ENCODE results near the gene TMEM167A.

Gene TMEM167A

DNA sequence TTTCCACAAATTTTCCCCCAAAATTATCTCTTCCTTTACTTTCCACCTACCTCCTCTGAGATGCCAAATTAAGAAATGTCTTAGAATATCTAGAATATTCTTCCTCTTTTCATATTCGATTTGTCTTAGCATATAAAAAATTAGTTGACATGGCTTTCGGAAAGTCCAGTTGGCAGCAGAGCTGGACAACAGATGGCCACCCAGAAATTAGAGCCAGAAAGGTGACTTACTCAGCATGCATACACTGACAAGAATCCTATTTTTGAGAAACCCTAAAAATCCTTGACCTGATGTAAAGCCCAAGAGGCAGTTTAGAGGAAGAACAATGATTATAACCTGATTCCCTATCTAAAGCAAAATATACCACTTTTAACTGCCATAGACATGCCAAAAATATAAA, 22.0 kb downstream of the TMEM167A start:
- no peaks in the 10 kb centered on the region for H3K79me2 ChIP-seq (ENCODE audit: insufficient read depth, low read length)
- no peak overlapping the region for H3K4me2 ChIP-seq (ENCODE audit: low read length)

DNA sequence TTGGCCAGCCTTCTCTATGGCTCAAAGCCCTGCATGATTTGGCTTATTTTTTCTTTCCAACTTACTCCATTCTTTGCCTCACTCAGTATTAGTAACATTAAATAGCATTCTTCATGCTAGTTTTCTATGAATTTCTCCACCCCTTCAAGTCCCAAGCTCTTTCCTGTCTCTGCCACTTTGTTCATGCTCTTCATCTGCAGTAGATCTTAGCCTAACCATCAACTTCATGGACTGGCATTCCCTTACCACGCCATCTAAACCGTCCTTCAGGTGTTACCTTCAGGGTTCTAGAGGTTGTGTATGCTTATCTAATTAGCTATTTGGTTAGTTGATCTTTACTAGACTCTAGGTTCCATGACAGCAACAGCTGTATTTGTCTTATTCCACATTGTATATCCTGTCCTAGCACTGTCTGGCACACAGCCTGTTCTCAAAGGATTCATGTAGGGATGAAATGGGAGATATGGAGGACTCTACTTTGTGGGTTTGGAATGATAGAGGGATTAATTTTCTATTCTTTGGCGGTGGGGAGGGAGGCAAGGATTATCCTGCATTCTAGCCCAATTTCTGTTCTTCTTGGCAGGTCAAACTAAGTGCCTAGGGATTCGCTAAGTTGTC, 26.4 kb downstream of the TMEM167A start:
- Histone ChIP-seq H3K36me3 (ENCODE audit: insufficient read depth, low read length) (peaks cover 20% of the 10 kb centered on the region; the same call in 1 of the 2 replicates), H3K9me2 (ENCODE audit: low read depth, low read length) (no peaks in the 10 kb centered on the region), H4K20me1 (ENCODE audit: insufficient read depth, low read length) (no peaks in the 10 kb centered on the region), H3K4me2 (ENCODE audit: low read length) (no peak overlapping the region), H2AFZ (ENCODE audit: low read length) (no peak overlapping the region), H3K4me1 (ENCODE audit: insufficient read depth, low read length, severe bottlenecking) (no peaks in the 10 kb centered on the region), H3K9ac (ENCODE audit: low read length) (no peak overlapping the region), H3K9me3 (ENCODE audit: low read length) (no peaks in the 10 kb centered on the region), H3K27ac (ENCODE audit: low read depth, low read length, poor library complexity, severe bottlenecking) (no peak overlapping the region), H3F3A (ENCODE audit: insufficient read depth, low read length) (no peaks in the 10 kb centered on the region), H3K79me2 (ENCODE audit: insufficient read depth, low read length) (no peaks in the 10 kb centered on the region), H3K4me3 (ENCODE audit: low read depth, low read length, poor library complexity, severe bottlenecking) (no peak overlapping the region), H3K27me3 (ENCODE audit: insufficient read depth, low read length) (no peaks in the 10 kb centered on the region)
- TF ChIP-seq EZH2 (IDR thresholded peaks at IDR 0.05; ENCODE audit: borderline replicate concordance, low read length): no peak
- TF ChIP-seq, protein P1, sequence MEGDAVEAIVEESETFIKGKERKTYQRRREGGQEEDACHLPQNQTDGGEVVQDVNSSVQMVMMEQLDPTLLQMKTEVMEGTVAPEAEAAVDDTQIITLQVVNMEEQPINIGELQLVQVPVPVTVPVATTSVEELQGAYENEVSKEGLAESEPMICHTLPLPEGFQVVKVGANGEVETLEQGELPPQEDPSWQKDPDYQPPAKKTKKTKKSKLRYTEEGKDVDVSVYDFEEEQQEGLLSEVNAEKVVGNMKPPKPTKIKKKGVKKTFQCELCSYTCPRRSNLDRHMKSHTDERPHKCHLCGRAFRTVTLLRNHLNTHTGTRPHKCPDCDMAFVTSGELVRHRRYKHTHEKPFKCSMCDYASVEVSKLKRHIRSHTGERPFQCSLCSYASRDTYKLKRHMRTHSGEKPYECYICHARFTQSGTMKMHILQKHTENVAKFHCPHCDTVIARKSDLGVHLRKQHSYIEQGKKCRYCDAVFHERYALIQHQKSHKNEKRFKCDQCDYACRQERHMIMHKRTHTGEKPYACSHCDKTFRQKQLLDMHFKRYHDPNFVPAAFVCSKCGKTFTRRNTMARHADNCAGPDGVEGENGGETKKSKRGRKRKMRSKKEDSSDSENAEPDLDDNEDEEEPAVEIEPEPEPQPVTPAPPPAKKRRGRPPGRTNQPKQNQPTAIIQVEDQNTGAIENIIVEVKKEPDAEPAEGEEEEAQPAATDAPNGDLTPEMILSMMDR (IDR thresholded peaks at IDR 0.05; ENCODE audit: low read length): no peak

More for the DNA sequence above, 22.0 kb downstream of the TMEM167A start:
- Histone ChIP-seq H3K9me2 (ENCODE audit: low read depth, low read length) (no peaks in the 10 kb centered on the region), H4K20me1 (ENCODE audit: insufficient read depth, low read length) (no peaks in the 10 kb centered on the region), H3K36me3 (ENCODE audit: insufficient read depth, low read length) (peaks cover 42% of the 10 kb centered on the region; the same call in 1 of the 2 replicates), H3K27me3 (ENCODE audit: insufficient read depth, low read length) (no peaks in the 10 kb centered on the region), H3K4me1 (ENCODE audit: insufficient read depth, low read length, severe bottlenecking) (no peaks in the 10 kb centered on the region), H3K4me3 (ENCODE audit: low read depth, low read length, poor library complexity, severe bottlenecking) (no peak overlapping the region), H3F3A (ENCODE audit: insufficient read depth, low read length) (0 out of 2 replicates have a peak, but pooled peaks cover 1% of the 10 kb centered on the region), H3K9ac (ENCODE audit: low read length) (no peak overlapping the region), H2AFZ (ENCODE audit: low read length) (no peak overlapping the region), H3K27ac (ENCODE audit: low read depth, low read length, poor library complexity, severe bottlenecking) (no peak overlapping the region), H3K9me3 (ENCODE audit: low read length) (no peaks in the 10 kb centered on the region)
- no peak for TF ChIP-seq EZH2 (IDR thresholded peaks at IDR 0.05; ENCODE audit: borderline replicate concordance, low read length)
- TF ChIP-seq, protein P1 (IDR thresholded peaks at IDR 0.05; ENCODE audit: low read length): no peak

DNA sequence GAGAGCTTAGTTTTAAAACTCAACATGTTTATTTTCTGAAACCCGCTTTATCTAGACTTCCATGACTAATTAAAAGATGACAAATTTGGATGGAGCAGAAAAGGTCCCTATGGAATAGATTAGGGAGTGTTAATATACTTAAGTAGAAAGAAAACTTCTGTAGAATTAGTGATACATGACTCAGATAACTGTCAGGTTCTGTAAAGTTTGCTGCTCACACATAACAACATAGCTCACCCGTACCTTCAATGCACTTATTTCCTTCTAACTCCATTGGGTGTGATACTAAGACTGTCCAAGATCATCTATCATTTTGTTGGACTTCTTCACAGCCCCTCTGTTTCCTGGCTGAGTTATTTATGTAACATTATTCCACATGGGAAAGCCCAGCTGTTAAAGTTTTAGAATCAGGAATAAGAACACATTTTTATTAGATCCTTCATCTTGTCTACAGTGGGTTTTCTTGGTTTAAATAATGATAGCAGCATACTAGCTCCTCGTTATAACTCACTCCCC, 27.8 kb downstream of the TMEM167A start:
- no peak overlapping the region for H3K4me3 ChIP-seq (ENCODE audit: low read depth, low read length, poor library complexity, severe bottlenecking)
- H3K9me3 ChIP-seq (ENCODE audit: low read length): no peaks in the 10 kb centered on the region
- H3K27me3 ChIP-seq (ENCODE audit: insufficient read depth, low read length): no peaks in the 10 kb centered on the region
- no peaks in the 10 kb centered on the region for H3F3A ChIP-seq (ENCODE audit: insufficient read depth, low read length)
- no peaks in the 10 kb centered on the region for H3K9me2 ChIP-seq (ENCODE audit: low read depth, low read length)
- TF ChIP-seq, protein P1 (IDR thresholded peaks at IDR 0.05; ENCODE audit: low read length): no peak
- TF ChIP-seq EZH2 (IDR thresholded peaks at IDR 0.05; ENCODE audit: borderline replicate concordance, low read length): no peak
- H3K9ac ChIP-seq (ENCODE audit: low read length): no peak overlapping the region
- H3K79me2 ChIP-seq (ENCODE audit: insufficient read depth, low read length): no peaks in the 10 kb centered on the region
- no peak overlapping the region for H2AFZ ChIP-seq (ENCODE audit: low read length)
- H4K20me1 ChIP-seq (ENCODE audit: insufficient read depth, low read length): no peaks in the 10 kb centered on the region
- peaks cover 13% of the 10 kb centered on the region; the same call in 1 of the 2 replicates for H3K36me3 ChIP-seq (ENCODE audit: insufficient read depth, low read length)
- no peak overlapping the region for H3K27ac ChIP-seq (ENCODE audit: low read depth, low read length, poor library complexity, severe bottlenecking)
- H3K4me1 ChIP-seq (ENCODE audit: insufficient read depth, low read length, severe bottlenecking): no peaks in the 10 kb centered on the region
- no peak overlapping the region for H3K4me2 ChIP-seq (ENCODE audit: low read length)
